NCI-H82 treated with DMSO at 0.1 percent for 48 hours (cell line): ENCODE results near the gene GRM8.

Experiments used
- DNase-seq: peaks from one replicate; lab custom pipeline; 2025; ENCODE audit not compliant: unreplicated experiment; lab: John Stamatoyannopoulos, UW

GRM8 gene

GRCh38 chr7:127231415-127231814 lies 21.3 kb downstream of the GRM8 start:
- no peak for DNase-seq

GRCh38 chr7:127230192-127230925 lies 22.4 kb downstream of the GRM8 start:
- DNase-seq = no peak

- DNase-seq = no peak
Observed at GRCh38 chr7:127226685-127227374, 25.9 kb downstream of the GRM8 start.

GRCh38 chr7:127221731-127222130 lies 31.0 kb downstream of the GRM8 start:
- DNase-seq = no peak

- DNase-seq = no peak
Observed at GRCh38 chr7:127214956-127215718, 37.6 kb downstream of the GRM8 start.

GRCh38 chr7:127209886-127210285 lies 42.9 kb downstream of the GRM8 start:
- DNase-seq = no peak

GRCh38 chr7:127208860-127209259 lies 43.9 kb downstream of the GRM8 start:
- no peak for DNase-seq

GRCh38 chr7:127208351-127208750 lies 44.4 kb downstream of the GRM8 start:
- DNase-seq = no peak

GRCh38 chr7:127207806-127208205 lies 44.9 kb downstream of the GRM8 start:
- DNase-seq = no peak

GRCh38 chr7:127207230-127207629 lies 45.5 kb downstream of the GRM8 start:
- DNase-seq = no peak

GRCh38 chr7:127194571-127194970 lies 58.2 kb downstream of the GRM8 start:
- no peak for DNase-seq

- no peak for DNase-seq
Observed at GRCh38 chr7:127189886-127190285, 62.9 kb downstream of the GRM8 start.

- no peak for DNase-seq
Observed at GRCh38 chr7:127189074-127189473, 63.7 kb downstream of the GRM8 start.

GRCh38 chr7:127187740-127188139 lies 65.0 kb downstream of the GRM8 start:
- no peak for DNase-seq

GRCh38 chr7:127186686-127187085 lies 66.1 kb downstream of the GRM8 start:
- DNase-seq = no peak

GRCh38 chr7:127177156-127177555 lies 75.6 kb downstream of the GRM8 start:
- DNase-seq = no peak

GRCh38 chr7:127162366-127162765 lies 90.4 kb downstream of the GRM8 start:
- DNase-seq = no peak

GRCh38 chr7:127158659-127159058 lies 94.1 kb downstream of the GRM8 start:
- DNase-seq = peak; percentile 3

GRCh38 chr7:127154958-127155357 lies 97.8 kb downstream of the GRM8 start:
- no peak for DNase-seq

- DNase-seq = no peak
Observed at GRCh38 chr7:127154101-127154500, 98.6 kb downstream of the GRM8 start.

- DNase-seq = no peak
Observed at GRCh38 chr7:127153315-127153714, 99.4 kb downstream of the GRM8 start.

GRCh38 chr7:127152423-127152822 lies 100.3 kb downstream of the GRM8 start:
- no peak for DNase-seq
